CD4-positive, alpha-beta T cell treated with Interleukin-4 for 1 hour (primary cell): Measurements from ENCODE around the gene ATF2.

ENCODE experiments used
- DNase-seq, 2 donors: peaks; one replicate each; pipeline ENCODE4 v3.0.0-alpha.2; 2020 to 2022

ATF2 gene

DNA sequence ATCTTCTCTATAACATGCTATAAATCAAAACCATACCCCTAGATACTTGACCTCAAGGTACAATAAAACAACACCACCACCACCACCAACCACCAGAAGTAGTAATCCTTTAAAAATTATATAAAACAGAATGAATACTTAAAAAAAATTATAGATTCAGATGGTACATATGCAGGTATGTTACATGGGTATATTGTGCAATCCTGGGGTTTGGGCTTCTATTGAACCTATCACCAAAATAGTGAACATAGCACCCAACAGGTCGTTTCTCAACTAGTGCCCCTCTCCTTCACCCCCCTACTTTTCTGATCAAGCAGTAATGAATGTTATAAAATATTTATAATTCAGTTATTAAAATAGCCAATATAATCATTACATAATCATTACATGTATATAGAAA, 91.7 kb downstream of the ATF2 start:
- DNase-seq = no peak

GRCh38 chr2:175074478-175074877, 93.5 kb downstream of the ATF2 start:
- no peak for DNase-seq

GRCh38 chr2:175068534-175068933, 99.5 kb downstream of the ATF2 start:
- no peak for DNase-seq

DNA sequence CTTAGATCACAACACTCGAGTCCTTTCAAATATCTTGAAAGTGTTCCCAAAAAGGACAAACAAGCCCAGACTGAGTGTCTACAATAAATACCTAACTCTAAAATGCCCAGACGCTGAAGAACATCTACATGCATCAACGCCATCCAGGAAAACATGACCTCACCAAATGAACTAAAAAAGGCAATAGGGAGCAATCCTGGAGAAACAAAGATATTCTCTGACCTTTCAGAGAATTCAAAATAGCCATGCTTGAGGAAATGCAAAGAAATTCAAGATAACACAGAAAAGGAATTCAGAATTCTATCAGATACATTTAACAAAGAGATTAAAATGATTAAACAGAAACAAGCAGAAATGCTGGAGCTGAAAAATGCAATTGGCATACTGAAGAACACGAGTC, 101.6 kb downstream of the ATF2 start:
- DNase-seq = no peak

DNA sequence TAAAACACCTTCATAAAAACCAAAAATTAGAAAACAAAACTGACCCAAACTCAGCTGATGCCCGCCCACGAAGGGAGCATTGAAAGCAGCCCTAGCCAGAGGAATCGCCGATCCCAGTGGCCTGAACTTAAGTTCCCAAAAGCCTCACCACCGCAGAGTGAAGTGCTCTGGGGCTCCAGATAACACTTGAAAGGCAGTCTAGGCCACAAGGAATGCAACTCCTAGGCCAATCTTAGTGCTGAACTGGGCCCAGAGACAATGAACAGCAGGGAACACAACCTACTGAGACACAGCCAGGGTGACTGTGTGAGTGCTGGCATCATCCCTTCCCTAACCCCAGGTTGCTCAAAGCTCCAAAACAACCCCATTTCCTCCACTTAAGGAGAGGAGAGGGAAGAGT, 103.2 kb downstream of the ATF2 start:
- no peak for DNase-seq

DNA sequence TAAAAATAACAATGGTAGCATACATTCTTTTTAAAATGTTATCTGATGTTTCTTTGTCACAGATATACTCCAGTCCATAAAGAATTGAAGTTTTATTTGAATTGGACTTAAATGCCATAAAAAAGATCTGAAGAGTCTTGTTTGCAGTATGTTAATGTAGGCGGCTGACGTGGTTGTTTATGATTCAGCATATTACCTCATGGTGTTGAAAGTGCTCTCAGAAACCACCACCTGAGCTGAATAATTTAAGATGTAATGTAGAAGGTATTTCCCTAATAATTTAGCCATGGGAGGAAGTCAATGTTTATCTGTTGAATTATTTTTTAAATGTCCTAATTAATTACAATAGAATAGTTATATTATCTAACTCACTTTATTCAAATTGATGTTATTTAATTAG, 104.3 kb downstream of the ATF2 start:
- no peak for DNase-seq

DNA sequence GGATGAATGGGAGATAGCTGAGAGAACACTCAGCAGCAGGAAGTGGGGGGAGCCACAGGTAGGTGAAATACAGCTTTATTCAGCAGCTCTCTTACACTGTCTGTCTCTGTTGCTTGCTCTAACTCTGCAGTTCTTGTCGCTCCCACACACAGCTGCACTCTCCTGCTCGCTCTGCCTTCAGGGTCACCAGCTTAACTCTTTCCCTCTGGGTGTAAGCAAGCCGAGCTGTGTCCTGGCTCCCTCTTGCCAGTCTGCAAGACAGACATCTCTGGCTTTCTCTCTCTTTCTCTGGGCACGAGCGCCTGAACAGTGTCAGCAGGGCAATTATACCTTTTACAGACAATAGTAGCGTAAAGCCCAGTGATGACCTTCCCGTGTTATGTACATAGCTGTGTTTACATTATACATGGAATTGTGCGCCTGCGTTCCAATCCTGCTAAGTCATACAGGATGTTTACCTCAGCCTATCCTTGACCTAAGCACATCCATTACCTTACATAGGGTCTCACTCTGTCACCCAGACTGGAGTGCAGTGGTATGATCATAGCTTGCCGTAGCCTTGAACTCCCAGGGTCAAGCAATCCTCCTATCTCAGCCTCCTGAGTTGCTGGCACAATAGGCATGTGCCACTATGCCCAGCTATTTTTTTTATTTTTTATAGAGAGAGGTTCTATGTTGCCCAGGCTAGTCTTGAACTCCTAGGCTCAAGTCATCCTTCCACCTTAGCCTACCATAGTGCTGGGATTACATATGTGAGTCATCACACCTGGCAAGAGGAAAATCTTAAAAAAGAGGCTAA, 105.0 kb downstream of the ATF2 start:
- no peak for DNase-seq

DNA sequence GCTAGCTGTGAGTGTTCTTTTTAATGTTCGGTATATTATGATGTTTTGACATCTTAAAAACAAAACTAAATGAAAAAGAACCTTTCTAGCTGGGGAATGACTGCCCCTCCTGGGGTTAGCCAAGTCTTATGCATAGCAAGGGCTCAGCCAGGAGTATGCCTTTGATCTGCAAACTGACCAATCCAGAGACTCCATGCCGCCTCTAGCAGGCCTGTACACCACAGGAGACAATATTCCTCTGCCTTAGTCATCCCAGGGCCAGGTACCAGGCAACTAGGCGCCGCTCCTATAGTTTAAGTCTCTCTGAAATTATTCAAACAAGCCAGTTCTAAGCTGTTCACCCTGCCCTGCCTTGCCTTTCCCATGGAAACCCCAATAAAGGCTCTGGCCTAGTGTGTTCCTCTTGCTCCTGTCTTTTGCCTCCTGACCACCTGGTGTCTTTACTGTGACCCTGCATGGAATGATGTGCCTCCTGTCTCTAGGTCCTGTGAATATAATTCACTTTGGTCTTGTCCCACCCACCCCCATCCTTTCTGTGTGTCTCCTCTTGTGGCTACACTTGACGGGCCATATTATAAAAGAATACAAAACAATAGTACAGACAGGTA, 110.8 kb downstream of the ATF2 start:
- DNase-seq = no peak

DNA sequence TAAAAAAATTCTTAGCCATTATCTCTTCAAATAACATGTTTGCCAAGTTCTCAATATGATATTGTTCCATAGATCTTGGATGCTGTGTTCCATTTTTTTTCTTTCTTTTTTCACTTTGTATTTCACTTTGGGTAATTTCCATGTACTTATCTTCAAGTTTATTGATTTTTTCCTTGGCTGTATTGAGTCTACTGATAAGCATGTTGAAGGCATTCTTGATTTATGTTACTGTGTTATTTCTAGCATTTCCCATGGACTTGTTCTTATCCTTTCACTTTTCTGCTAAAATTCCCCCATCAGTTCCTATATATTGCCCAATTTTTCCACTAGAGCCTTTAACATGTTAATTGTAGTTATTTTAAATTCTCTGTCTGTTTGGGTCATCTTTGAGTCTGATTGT, 112.0 kb downstream of the ATF2 start:
- DNase-seq = no peak

DNA sequence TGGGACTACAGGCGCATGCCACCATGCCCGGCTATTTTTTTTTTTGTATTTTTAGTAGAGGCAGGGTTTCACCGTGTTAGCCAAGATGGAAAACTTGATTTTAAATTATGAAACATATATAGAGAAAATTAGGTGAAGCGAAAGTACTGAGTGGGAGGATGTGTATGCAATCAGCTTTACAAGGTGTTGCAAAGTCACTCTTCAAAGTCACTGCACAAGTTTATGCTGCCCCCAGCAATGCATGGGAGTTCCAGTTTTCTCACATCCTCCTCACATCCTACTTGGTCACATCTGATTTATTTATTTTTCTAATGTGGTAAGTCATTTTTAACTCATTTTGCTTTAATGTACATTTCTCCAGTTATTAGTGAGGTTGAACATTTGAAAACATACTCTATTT, 113.7 kb downstream of the ATF2 start:
- DNase-seq = no peak

- DNase-seq = no peak
Observed at GRCh38 chr2:175049661-175050060, 118.3 kb downstream of the ATF2 start.

- DNase-seq = no peak
Observed at GRCh38 chr2:175048275-175048674, 119.7 kb downstream of the ATF2 start.

DNA sequence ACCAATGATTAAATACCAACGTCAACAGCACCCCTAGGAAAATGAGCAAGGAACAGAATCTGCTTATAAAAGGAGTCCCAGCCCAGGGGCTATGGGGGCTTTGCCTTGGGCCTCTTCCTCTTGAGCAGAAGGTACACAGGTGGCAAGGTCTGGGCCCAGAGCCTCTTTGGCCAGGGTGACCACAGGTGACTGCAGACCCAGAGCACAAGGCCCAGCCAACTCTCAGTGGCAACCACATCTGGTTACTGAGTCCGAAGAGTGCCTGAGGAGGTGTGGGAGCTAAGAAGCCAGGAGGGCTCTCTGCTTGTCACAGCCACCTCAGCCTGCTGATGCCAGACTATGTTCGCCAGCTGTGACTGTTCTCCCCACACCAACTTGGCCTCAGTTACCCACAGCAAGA, 128.5 kb downstream of the ATF2 start:
- no peak for DNase-seq

GRCh38 chr2:175039031-175039430, 129.0 kb downstream of the ATF2 start:
- DNase-seq = no peak

- DNase-seq = no peak
Observed at GRCh38 chr2:175037941-175038340, 130.1 kb downstream of the ATF2 start.

DNA sequence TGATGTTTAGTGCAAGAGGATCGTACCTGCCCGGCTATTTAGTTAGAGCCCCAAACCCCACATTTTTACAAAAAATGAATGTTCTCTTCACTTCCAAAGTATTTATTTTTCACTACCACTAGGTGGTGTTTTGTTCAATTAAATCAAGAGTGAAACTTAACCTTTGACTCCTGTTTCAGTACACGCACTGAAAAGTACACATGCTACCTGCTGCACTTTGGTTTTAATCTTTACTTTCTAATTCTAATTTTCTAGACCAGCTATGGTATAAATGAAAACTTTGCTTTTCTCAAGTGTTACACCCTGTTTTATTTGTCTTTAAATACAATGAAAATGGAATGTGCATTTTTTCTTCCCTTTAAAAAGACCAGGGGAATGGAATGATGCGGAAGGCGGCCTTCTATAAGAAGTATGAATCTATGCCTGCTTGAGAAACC, 131.4 kb downstream of the ATF2 start:
- peak in 1 of 2 donors; percentile 52 for DNase-seq

DNA sequence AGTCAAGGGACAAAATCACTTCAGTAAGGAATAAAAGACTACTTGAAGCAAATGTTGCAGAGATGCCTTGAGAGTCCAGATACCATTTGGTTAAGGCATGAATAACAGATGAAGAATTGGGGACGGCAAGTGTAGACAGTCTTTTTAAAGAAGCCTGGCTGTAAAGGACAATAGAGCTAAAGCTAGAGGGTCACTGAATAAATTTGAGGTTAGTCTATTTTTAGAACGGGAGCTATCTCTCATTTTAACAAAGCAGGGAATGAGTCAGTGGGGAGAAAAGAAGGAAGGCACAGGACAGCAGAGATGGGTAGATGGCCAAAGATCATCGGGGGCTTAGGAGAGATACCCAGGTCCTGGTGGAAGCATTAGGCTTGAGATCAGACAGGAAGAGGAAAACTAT, 132.2 kb downstream of the ATF2 start:
- no peak for DNase-seq

- DNase-seq = no peak
Observed at GRCh38 chr2:175034716-175035115, 133.3 kb downstream of the ATF2 start.

- peak in 1 of 2 donors; percentile 1 for DNase-seq
Observed at GRCh38 chr2:175030380-175031271, 137.4 kb downstream of the ATF2 start.

GRCh38 chr2:175027755-175028154, 140.2 kb downstream of the ATF2 start:
- no peak for DNase-seq

- no peak for DNase-seq
Observed at GRCh38 chr2:175026385-175026784, 141.6 kb downstream of the ATF2 start.

GRCh38 chr2:175025946-175026345, 142.1 kb downstream of the ATF2 start:
- DNase-seq = no peak

GRCh38 chr2:175025233-175025632, 142.8 kb downstream of the ATF2 start:
- no peak for DNase-seq

- no peak for DNase-seq
Observed at GRCh38 chr2:175022923-175023322, 145.1 kb downstream of the ATF2 start.
